ENCODE data around the gene LIFR. TPM values are rescaled to one million over a fixed set of nuclear protein-coding genes. Genes with fewer than 3 reads are reported as not detected.
A peak's percentile ranks its signal among the peaks of the same experiment; 100 is the strongest.

LIFR gene
- total RNA-seq, 2 donors from 2014 or later = 81.7 to 85.9 TPM

GRCh38 chr5:38447056-38447455 lies 109.4 kb downstream of the LIFR start:
- Mint-ChIP-seq H3K9me3 (no peaks in the 10 kb centered on the region), H3K27me3 (ENCODE audit: insufficient read depth) (peaks cover 18% of the 10 kb centered on the region), H3K4me3 (no peak overlapping the region), H3K27ac (no peak overlapping the region), H3K36me3 (ENCODE audit: low read depth) (no peaks in the 10 kb centered on the region), H3K4me1 (peaks cover 4% of the 10 kb centered on the region)
- H3K9me3 ChIP-seq (ENCODE audit: control insufficient read depth, low read length) = no peaks in the 10 kb centered on the region
- H3K9ac ChIP-seq (ENCODE audit: extremely low read depth, low read length, poor library complexity, severe bottlenecking) = no peak overlapping the region
- H3K4me1 ChIP-seq (ENCODE audit: control insufficient read depth, insufficient read depth, low read length) = no peaks in the 10 kb centered on the region
- no peak for DNase-seq
- no peak overlapping the region for H3K27ac ChIP-seq (ENCODE audit: low read depth, low read length)
- 100% methylated on average over 1 of the region's 2 CpGs for WGBS, 2 experiments (ENCODE audit: insufficient coverage in 1 of 2, insufficient read length in 1 of 2)
- H3K27me3 ChIP-seq (ENCODE audit: control insufficient read depth, insufficient read depth, low read length, poor library complexity, severe bottlenecking) = no peaks in the 10 kb centered on the region
- H3K4me3 ChIP-seq (ENCODE audit: low read length) = no peak overlapping the region
- TF ChIP-seq CTCF (conservative IDR thresholded peaks at IDR 0.05) = no peak
- no peaks in the 10 kb centered on the region for H3K36me3 ChIP-seq (ENCODE audit: control insufficient read depth, insufficient read depth, low read length)

- no peak for TF ChIP-seq CTCF (conservative IDR thresholded peaks at IDR 0.05)
- no peak overlapping the region for H3K4me3 ChIP-seq (ENCODE audit: low read length)
- no peaks in the 10 kb centered on the region for H3K9me3 ChIP-seq (ENCODE audit: control insufficient read depth, low read length)
- Mint-ChIP-seq H3K36me3 (ENCODE audit: low read depth) (no peaks in the 10 kb centered on the region), H3K27me3 (ENCODE audit: insufficient read depth) (peaks cover 23% of the 10 kb centered on the region), H3K4me1 (peaks cover 6% of the 10 kb centered on the region), H3K9me3 (no peaks in the 10 kb centered on the region), H3K4me3 (no peak overlapping the region), H3K27ac (no peak overlapping the region)
- 93 to 94% methylated on average over 12 to 21 of the region's 21 CpGs for WGBS, 2 experiments (ENCODE audit: insufficient coverage in 1 of 2, insufficient read length in 1 of 2)
- no peaks in the 10 kb centered on the region for H3K36me3 ChIP-seq (ENCODE audit: control insufficient read depth, insufficient read depth, low read length)
- H3K27me3 ChIP-seq (ENCODE audit: control insufficient read depth, insufficient read depth, low read length, poor library complexity, severe bottlenecking) = peaks cover 2% of the 10 kb centered on the region
- no peak overlapping the region for H3K9ac ChIP-seq (ENCODE audit: extremely low read depth, low read length, poor library complexity, severe bottlenecking)
- no peaks in the 10 kb centered on the region for H3K4me1 ChIP-seq (ENCODE audit: control insufficient read depth, insufficient read depth, low read length)
- no peak for DNase-seq
- H3K27ac ChIP-seq (ENCODE audit: low read depth, low read length) = no peak overlapping the region
Measured at GRCh38 chr5:38446029-38446522, 110.4 kb downstream of the LIFR start.

- no peaks in the 10 kb centered on the region for H3K4me1 ChIP-seq (ENCODE audit: control insufficient read depth, insufficient read depth, low read length)
- H3K4me3 ChIP-seq (ENCODE audit: low read length) = no peak overlapping the region
- H3K4me3 Mint-ChIP-seq = no peak overlapping the region
- H3K4me1 Mint-ChIP-seq = peaks cover 6% of the 10 kb centered on the region
- H3K9ac ChIP-seq (ENCODE audit: extremely low read depth, low read length, poor library complexity, severe bottlenecking) = no peak overlapping the region
- no peaks in the 10 kb centered on the region for H3K9me3 ChIP-seq (ENCODE audit: control insufficient read depth, low read length)
- H3K27me3 Mint-ChIP-seq (ENCODE audit: insufficient read depth) = peaks cover 27% of the 10 kb centered on the region
- DNase-seq = peak; percentile 58
- no peak overlapping the region for H3K27ac ChIP-seq (ENCODE audit: low read depth, low read length)
- H3K27ac Mint-ChIP-seq = no peak overlapping the region
- 91% methylated on average over 9 to 24 of the region's 24 CpGs for WGBS, 2 experiments (ENCODE audit: insufficient coverage in 1 of 2, insufficient read length in 1 of 2)
- TF ChIP-seq CTCF (conservative IDR thresholded peaks at IDR 0.05) = no peak
- no peaks in the 10 kb centered on the region for H3K9me3 Mint-ChIP-seq
- peaks cover 7% of the 10 kb centered on the region for H3K27me3 ChIP-seq (ENCODE audit: control insufficient read depth, insufficient read depth, low read length, poor library complexity, severe bottlenecking)
- no peaks in the 10 kb centered on the region for H3K36me3 Mint-ChIP-seq (ENCODE audit: low read depth)
- H3K36me3 ChIP-seq (ENCODE audit: control insufficient read depth, insufficient read depth, low read length) = no peaks in the 10 kb centered on the region
Measured at GRCh38 chr5:38445374-38446028, 110.9 kb downstream of the LIFR start.

Measured in endodermal cell (in vitro differentiated cells).